ENCODE results near the gene PEX14.

DNA sequence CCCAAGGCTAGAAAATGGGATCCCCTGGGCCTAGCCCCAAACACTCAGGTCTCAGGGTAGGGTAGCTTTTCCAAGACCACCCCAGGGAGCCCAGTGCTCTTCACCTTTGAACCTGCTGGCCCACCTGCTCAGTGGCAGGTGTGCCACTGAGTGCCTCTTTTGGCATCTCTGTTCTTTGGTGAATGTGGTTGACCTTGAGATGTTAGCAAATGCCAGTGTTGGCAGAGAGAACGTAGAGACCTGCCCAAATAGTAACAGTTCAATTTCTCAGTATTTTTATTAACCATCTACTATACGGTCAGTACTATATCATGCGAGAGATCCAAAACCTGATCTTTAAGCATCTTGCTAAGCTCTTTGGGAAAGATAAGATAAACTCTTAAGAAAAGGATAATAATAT, 128.2 kb downstream of the PEX14 start:
- TF ChIP-seq CTCF (IDR thresholded peaks at IDR 0.05; ENCODE audit: low read depth, low read length): no peak
- TF ChIP-seq EZH2phosphoT487 (IDR thresholded peaks at IDR 0.05; ENCODE audit: low read depth): no peak

All from OCI-LY3 (cell line).